22Rv1 (cell line): Measurements from ENCODE around the gene PPP4R3B.
"Not testable (repeated sequence)": the region's sequence is repeated elsewhere in the genome, so short reads cannot be mapped to it uniquely, and the experiment has no call there.

Source experiments
- ZFX ChIP-seq: fragments of 450-650 bp; IDR thresholded peaks from 2 replicates; pipeline ENCODE4 v1.6.1; 2017; ENCODE audit warnings: antibody characterized with exemption, borderline replicate concordance
- TF ChIP-seq, protein P1 (sequence below): fragments of 450-650 bp; IDR thresholded peaks from 2 replicates; pipeline ENCODE4 v1.5.1; 2017; ENCODE audit warnings: mild to moderate bottlenecking

DNA sequence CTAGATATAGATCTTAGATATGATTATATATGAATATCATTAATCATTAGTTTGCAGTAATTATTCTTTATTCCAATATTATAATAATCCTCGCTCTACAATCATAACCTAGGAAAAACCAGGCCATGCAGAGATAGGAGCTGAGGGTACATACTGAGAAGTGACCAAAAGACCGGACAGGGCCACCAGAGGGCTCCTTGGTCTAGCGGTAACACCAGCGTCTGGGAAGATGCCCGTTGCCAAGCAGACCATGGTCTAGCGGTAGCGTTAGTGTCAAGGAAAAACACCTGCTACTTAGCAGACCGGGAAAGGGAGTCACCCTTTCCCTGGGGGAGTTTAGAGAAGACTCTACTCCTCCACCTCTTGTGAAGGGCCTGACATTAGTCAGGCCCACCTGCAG lies 48.4 kb downstream of the PPP4R3B start:
- TF ChIP-seq, protein P1, sequence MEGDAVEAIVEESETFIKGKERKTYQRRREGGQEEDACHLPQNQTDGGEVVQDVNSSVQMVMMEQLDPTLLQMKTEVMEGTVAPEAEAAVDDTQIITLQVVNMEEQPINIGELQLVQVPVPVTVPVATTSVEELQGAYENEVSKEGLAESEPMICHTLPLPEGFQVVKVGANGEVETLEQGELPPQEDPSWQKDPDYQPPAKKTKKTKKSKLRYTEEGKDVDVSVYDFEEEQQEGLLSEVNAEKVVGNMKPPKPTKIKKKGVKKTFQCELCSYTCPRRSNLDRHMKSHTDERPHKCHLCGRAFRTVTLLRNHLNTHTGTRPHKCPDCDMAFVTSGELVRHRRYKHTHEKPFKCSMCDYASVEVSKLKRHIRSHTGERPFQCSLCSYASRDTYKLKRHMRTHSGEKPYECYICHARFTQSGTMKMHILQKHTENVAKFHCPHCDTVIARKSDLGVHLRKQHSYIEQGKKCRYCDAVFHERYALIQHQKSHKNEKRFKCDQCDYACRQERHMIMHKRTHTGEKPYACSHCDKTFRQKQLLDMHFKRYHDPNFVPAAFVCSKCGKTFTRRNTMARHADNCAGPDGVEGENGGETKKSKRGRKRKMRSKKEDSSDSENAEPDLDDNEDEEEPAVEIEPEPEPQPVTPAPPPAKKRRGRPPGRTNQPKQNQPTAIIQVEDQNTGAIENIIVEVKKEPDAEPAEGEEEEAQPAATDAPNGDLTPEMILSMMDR: not testable (repeated sequence)
- not testable (repeated sequence) for TF ChIP-seq ZFX
